ENCODE results near the gene CAST.

GRCh38 chr5:96716716-96717115 is 54.5 kb downstream of the CAST start:
- TF ChIP-seq CTCF (IDR thresholded peaks at IDR 0.05) (no peak), POLR2A (IDR thresholded peaks at IDR 0.05) (no peak)
